ENCODE measurements around the gene POLR2J. TPM values are rescaled to one million over a fixed set of nuclear protein-coding genes. Genes with fewer than 3 reads are reported as not detected.

Gene POLR2J
- total and polyA plus RNA-seq, 10 of the 15 experiments (the other 5 are each of a cell fraction or from before 2014, with no cell fraction given): 16.4 to 119 (median 77.4) TPM

DNA sequence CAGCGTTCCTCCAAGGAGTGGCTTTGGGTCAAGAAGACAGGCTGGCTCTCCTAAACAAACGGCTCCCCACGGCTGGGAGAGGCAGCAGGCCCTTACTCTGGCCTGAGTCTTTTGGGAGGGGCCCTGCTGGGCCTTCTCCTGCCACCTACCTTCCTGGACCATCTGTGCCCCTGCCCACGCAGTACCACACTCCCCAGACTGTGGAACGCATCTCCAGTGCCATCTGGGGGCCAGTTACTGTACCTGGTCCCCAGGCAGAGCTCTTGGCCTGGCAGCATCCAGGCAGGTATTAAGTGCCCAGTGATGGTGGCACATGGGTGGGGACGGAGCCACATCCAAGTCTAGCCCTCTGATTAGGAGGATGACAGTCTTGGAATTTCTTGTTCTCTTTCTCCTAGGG is 28.5 kb downstream of the POLR2J start (continued):
- TF ChIP-seq EED (IDR thresholded peaks at IDR 0.05; ENCODE audit: low read depth) (0 out of 2 replicates have a peak, but pooled peaks have one; percentile 30), POLR2AphosphoS2 (IDR thresholded peaks at IDR 0.05; ENCODE audit: low read depth, low read length) (no peak), MEF2A (IDR thresholded peaks at IDR 0.05; ENCODE audit: insufficient read depth, low read depth, low read length) (no peak), TBL1XR1 (IDR thresholded peaks at IDR 0.05; ENCODE audit: low read depth, low read length) (no peak), IKZF1 (conservative IDR thresholded peaks at IDR 0.05) (no peak), RAD21 (IDR thresholded peaks at IDR 0.05; ENCODE audit: insufficient read depth, low read depth, low read length) (peak; percentile 80), SMAD1 (IDR thresholded peaks at IDR 0.05; ENCODE audit: low read depth, partially characterized antibody) (no peak), JUNB (IDR thresholded peaks at IDR 0.05) (no peak), SREBF1 (IDR thresholded peaks at IDR 0.05; ENCODE audit: low read length) (no peak), NFXL1 (IDR thresholded peaks at IDR 0.05; ENCODE audit: borderline replicate concordance) (no peak), TCF12 (IDR thresholded peaks at IDR 0.05; ENCODE audit: low read depth, low read length) (0 out of 2 replicates have a peak, but pooled peaks have one; percentile 12), LARP7 (IDR thresholded peaks at IDR 0.05) (no peak), CREM (IDR thresholded peaks at IDR 0.05; ENCODE audit: low read depth) (no peak), KLF5 (IDR thresholded peaks at IDR 0.05; ENCODE audit: partially characterized antibody) (no peak), TCF7 (IDR thresholded peaks at IDR 0.05; ENCODE audit: borderline replicate concordance) (no peak), PML (IDR thresholded peaks at IDR 0.05; ENCODE audit: low read length) (no peak), HDAC6 (IDR thresholded peaks at IDR 0.05; ENCODE audit: unreplicated experiment) (no peak), POLR2A (IDR thresholded peaks at IDR 0.05; ENCODE audit: low read depth, low read length) (peak; percentile 72), POU2F2 (IDR thresholded peaks at IDR 0.05; ENCODE audit: borderline replicate concordance, low read depth, low read length) (no peak)
- TF ChIP-seq, protein P1, sequence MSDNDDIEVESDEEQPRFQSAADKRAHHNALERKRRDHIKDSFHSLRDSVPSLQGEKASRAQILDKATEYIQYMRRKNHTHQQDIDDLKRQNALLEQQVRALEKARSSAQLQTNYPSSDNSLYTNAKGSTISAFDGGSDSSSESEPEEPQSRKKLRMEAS (IDR thresholded peaks at IDR 0.05; ENCODE audit: low read depth, low read length): no peak
- TF ChIP-seq, protein P2, sequence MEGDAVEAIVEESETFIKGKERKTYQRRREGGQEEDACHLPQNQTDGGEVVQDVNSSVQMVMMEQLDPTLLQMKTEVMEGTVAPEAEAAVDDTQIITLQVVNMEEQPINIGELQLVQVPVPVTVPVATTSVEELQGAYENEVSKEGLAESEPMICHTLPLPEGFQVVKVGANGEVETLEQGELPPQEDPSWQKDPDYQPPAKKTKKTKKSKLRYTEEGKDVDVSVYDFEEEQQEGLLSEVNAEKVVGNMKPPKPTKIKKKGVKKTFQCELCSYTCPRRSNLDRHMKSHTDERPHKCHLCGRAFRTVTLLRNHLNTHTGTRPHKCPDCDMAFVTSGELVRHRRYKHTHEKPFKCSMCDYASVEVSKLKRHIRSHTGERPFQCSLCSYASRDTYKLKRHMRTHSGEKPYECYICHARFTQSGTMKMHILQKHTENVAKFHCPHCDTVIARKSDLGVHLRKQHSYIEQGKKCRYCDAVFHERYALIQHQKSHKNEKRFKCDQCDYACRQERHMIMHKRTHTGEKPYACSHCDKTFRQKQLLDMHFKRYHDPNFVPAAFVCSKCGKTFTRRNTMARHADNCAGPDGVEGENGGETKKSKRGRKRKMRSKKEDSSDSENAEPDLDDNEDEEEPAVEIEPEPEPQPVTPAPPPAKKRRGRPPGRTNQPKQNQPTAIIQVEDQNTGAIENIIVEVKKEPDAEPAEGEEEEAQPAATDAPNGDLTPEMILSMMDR (IDR thresholded peaks at IDR 0.05 in 2 of 3, conservative IDR thresholded peaks at IDR 0.05 in 1 of 3; ENCODE audit: control insufficient read depth in 2 of 3, extremely low read depth in 1 of 3, insufficient read depth in 1 of 3, low read depth in 3 of 3, low read length in 3 of 3): peak; percentile 59 to 76 (median 66)
